Type B pancreatic cell (in vitro differentiated cells): ENCODE measurements around the gene TELO2. TPM values are rescaled to one million over a fixed set of nuclear protein-coding genes. Genes with fewer than 3 reads are reported as not detected.

Experiments used
- DNase-seq: peaks from one replicate; pipeline ENCODE4 v3.0.0; 2021; ENCODE audit warnings: mixed read lengths; ENCODE audit not compliant: unreplicated experiment; ENCODE audit errors: extremely low spot score
- H3K27ac Mint-ChIP-seq: 2 replicates; pipeline ENCODE4 v1.8.0; 2021; ENCODE audit warnings: mild to moderate bottlenecking, mixed read lengths
- H3K27me3 Mint-ChIP-seq: 2 replicates; pipeline ENCODE4 v1.8.0; 2021; ENCODE audit warnings: mixed read lengths
- H3K36me3 Mint-ChIP-seq: 2 replicates; pipeline ENCODE4 v1.8.0; 2021; ENCODE audit warnings: mixed read lengths
- H3K4me1 Mint-ChIP-seq: one replicate; pipeline ENCODE4 v1.8.0; 2021; ENCODE audit warnings: mixed read lengths; ENCODE audit not compliant: unreplicated experiment
- H3K4me3 Mint-ChIP-seq: 2 replicates; pipeline ENCODE4 v1.8.0; 2021; ENCODE audit warnings: mild to moderate bottlenecking, mixed read lengths
- H3K9me3 Mint-ChIP-seq: 2 replicates; pipeline ENCODE4 v1.8.0; 2021; ENCODE audit warnings: mixed read lengths
- total RNA-seq: library from RNA; stranded (reverse); gene quantifications from 2 replicates; pipeline ENCODE4 v1.2.1, GENCODE V29; 2021; ENCODE audit warnings: low replicate concordance
- TF ChIP-seq, protein P1 (sequence below): fragments of 200-600 bp; sonication (generic); conservative IDR thresholded peaks from 2 replicates; pipeline ENCODE4 v1.5.0; 2021; ENCODE audit warnings: antibody characterized with exemption, mild to moderate bottlenecking

The TELO2 gene
- total RNA-seq, 1 donor from 2014 or later: 65.4 TPM

GRCh38 chr16:1445518-1446203 lies 47.5 kb upstream of the TELO2 start:
- H3K36me3 Mint-ChIP-seq: no peaks in the 10 kb centered on the region
- DNase-seq: no peak
- TF ChIP-seq, protein P1, sequence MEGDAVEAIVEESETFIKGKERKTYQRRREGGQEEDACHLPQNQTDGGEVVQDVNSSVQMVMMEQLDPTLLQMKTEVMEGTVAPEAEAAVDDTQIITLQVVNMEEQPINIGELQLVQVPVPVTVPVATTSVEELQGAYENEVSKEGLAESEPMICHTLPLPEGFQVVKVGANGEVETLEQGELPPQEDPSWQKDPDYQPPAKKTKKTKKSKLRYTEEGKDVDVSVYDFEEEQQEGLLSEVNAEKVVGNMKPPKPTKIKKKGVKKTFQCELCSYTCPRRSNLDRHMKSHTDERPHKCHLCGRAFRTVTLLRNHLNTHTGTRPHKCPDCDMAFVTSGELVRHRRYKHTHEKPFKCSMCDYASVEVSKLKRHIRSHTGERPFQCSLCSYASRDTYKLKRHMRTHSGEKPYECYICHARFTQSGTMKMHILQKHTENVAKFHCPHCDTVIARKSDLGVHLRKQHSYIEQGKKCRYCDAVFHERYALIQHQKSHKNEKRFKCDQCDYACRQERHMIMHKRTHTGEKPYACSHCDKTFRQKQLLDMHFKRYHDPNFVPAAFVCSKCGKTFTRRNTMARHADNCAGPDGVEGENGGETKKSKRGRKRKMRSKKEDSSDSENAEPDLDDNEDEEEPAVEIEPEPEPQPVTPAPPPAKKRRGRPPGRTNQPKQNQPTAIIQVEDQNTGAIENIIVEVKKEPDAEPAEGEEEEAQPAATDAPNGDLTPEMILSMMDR: no peak
- H3K27ac Mint-ChIP-seq: no peak overlapping the region
- no peaks in the 10 kb centered on the region for H3K9me3 Mint-ChIP-seq
- H3K4me1 Mint-ChIP-seq: no peaks in the 10 kb centered on the region
- no peak overlapping the region for H3K4me3 Mint-ChIP-seq
- no peaks in the 10 kb centered on the region for H3K27me3 Mint-ChIP-seq

DNA sequence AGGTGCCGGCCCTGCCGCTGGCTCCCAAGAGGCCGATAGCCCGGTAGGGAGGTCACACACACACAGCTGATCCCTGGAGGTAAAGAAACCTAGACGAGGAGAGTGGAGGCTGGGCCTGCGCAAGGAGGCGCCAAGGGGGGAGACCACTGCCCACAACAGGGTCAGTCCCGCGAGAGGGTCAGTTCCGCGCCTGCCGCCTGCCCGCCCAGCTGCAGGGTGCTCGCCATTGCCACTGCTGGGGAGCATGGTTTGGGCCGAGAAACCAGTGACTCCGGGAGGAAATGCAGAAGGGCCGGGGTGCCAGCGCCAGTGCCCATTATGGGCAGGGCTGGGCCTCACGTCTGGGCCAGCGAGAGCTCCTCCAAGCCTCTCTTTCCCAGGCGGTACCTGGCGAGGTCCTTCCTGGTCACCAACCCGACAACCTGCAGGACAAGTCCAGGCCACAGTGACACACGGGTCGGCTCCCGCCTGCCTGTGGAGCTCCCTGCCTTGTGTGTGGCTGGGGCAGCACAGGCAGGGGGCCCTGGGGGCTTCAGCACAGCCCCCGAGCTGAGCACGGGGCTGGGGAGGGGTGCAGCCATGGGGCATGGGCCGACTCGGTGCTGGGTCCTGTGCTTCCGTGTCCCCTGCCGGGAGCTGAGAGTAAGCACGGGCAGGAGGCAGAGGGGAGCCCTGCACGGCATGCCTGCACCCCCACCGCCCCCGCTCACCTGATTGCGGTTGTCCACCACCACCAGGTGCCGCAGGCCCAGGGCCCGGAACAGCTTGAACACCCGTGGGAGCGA lies 46.7 kb upstream of the TELO2 start:
- Mint-ChIP-seq H3K27ac (no peak overlapping the region), H3K9me3 (no peaks in the 10 kb centered on the region), H3K27me3 (no peaks in the 10 kb centered on the region), H3K36me3 (no peaks in the 10 kb centered on the region), H3K4me3 (no peak overlapping the region), H3K4me1 (no peaks in the 10 kb centered on the region)
- DNase-seq: no peak
- TF ChIP-seq, protein P1: no peak

GRCh38 chr16:1447965-1448364 lies 45.2 kb upstream of the TELO2 start:
- H3K9me3 Mint-ChIP-seq: no peaks in the 10 kb centered on the region

GRCh38 chr16:1448536-1449116 lies 44.5 kb upstream of the TELO2 start:
- Mint-ChIP-seq H3K4me3 (no peak overlapping the region), H3K9me3 (no peaks in the 10 kb centered on the region), H3K27ac (no peak overlapping the region), H3K27me3 (no peaks in the 10 kb centered on the region), H3K4me1 (no peaks in the 10 kb centered on the region), H3K36me3 (no peaks in the 10 kb centered on the region)
- TF ChIP-seq, protein P1: no peak
- no peak for DNase-seq

More at GRCh38 chr16:1447965-1448364, 45.2 kb upstream of the TELO2 start:
- H3K27me3 Mint-ChIP-seq: no peaks in the 10 kb centered on the region
- no peaks in the 10 kb centered on the region for H3K4me1 Mint-ChIP-seq
- TF ChIP-seq, protein P1: no peak
- no peak overlapping the region for H3K27ac Mint-ChIP-seq
- no peaks in the 10 kb centered on the region for H3K36me3 Mint-ChIP-seq
- no peak for DNase-seq
- H3K4me3 Mint-ChIP-seq: no peak overlapping the region

- no peak overlapping the region for H3K27ac Mint-ChIP-seq
- no peaks in the 10 kb centered on the region for H3K4me1 Mint-ChIP-seq
- TF ChIP-seq, protein P1: no peak
- H3K27me3 Mint-ChIP-seq: no peaks in the 10 kb centered on the region
- H3K9me3 Mint-ChIP-seq: no peaks in the 10 kb centered on the region
- no peaks in the 10 kb centered on the region for H3K36me3 Mint-ChIP-seq
- no peak for DNase-seq
- no peak overlapping the region for H3K4me3 Mint-ChIP-seq
These were observed 43.9 kb upstream of the TELO2 start for GRCh38 chr16:1449201-1449788.
